H9 (cell line): ENCODE data around the gene OR8B2. TPM values are rescaled to one million over a fixed set of nuclear protein-coding genes. Genes with fewer than 3 reads are reported as not detected.
"Not testable (repeated sequence)": the region's sequence is repeated elsewhere in the genome, so short reads cannot be mapped to it uniquely, and the experiment has no call there.

Experiments used
- DNase-seq: peaks from one replicate; pipeline ENCODE4 v3.0.0-alpha.2; 2017
- H2AFZ ChIP-seq: one replicate; pipeline ENCODE4 v1.6.1; 2013; ENCODE audit warnings: mild to moderate bottlenecking, low read length, control low read depth, moderate library complexity
- H2AK5ac ChIP-seq: 2 replicates; pipeline ENCODE4 v1.6.1; 2013; ENCODE audit warnings: low read length, control low read depth, mixed read lengths; ENCODE audit not compliant: insufficient read length
- H2BK120ac ChIP-seq: one replicate; pipeline ENCODE4 v1.6.1; 2013; ENCODE audit warnings: low read depth, mild to moderate bottlenecking, low read length, control low read depth, inconsistent platforms; ENCODE audit not compliant: poor library complexity, severe bottlenecking
- H2BK12ac ChIP-seq: 2 replicates; pipeline ENCODE4 v1.6.1; 2013; ENCODE audit warnings: low read length, control low read depth, mixed read lengths, low read depth; ENCODE audit not compliant: insufficient read length
- H2BK15ac ChIP-seq: 2 replicates; pipeline ENCODE4 v1.6.1; 2013; ENCODE audit warnings: low read depth, low read length, control low read depth
- H2BK20ac ChIP-seq: one replicate; pipeline ENCODE4 v1.6.1; 2013; ENCODE audit warnings: low read depth, mild to moderate bottlenecking, low read length, control low read depth, inconsistent platforms; ENCODE audit not compliant: poor library complexity, severe bottlenecking
- H2BK5ac ChIP-seq: 2 replicates; pipeline ENCODE4 v1.6.1; 2013; ENCODE audit warnings: low read length, control low read depth, mixed read lengths; ENCODE audit not compliant: insufficient read length
- H3K14ac ChIP-seq: 2 replicates; pipeline ENCODE4 v1.6.1; 2013; ENCODE audit warnings: low read length, control low read depth; ENCODE audit not compliant: insufficient read depth
- H3K18ac ChIP-seq: 2 replicates; pipeline ENCODE4 v1.6.1; 2013; ENCODE audit warnings: low read depth, mild to moderate bottlenecking, mixed read lengths, low read length, control low read depth; ENCODE audit not compliant: insufficient read length
- H3K23ac ChIP-seq: 2 replicates; pipeline ENCODE4 v1.6.1; 2013; ENCODE audit warnings: low read length, control low read depth, mixed read lengths, low read depth; ENCODE audit not compliant: insufficient read length
- H3K23me2 ChIP-seq: 2 replicates; pipeline ENCODE4 v1.6.1; 2013; ENCODE audit warnings: low read depth, mild to moderate bottlenecking, mixed read lengths, low read length, control low read depth; ENCODE audit not compliant: insufficient read length, poor library complexity, severe bottlenecking
- H3K27ac ChIP-seq: 2 replicates; pipeline ENCODE4 v1.5.1; 2013; ENCODE audit warnings: low read length, control low read depth, mixed read lengths, low read depth; ENCODE audit not compliant: insufficient read length
- H3K27me3 ChIP-seq: 2 replicates; pipeline ENCODE4 v1.6.1; 2013; ENCODE audit warnings: low read length, control low read depth, inconsistent platforms; ENCODE audit not compliant: insufficient read depth
- H3K4ac ChIP-seq: 2 replicates; pipeline ENCODE4 v1.6.1; 2013; ENCODE audit warnings: low read depth, mild to moderate bottlenecking, control low read depth, inconsistent platforms, low read length, moderate library complexity
- H3K4me1 ChIP-seq: 2 replicates; pipeline ENCODE4 v1.6.1; 2013; ENCODE audit warnings: low read length, control low read depth, inconsistent platforms; ENCODE audit not compliant: insufficient read depth
- H3K4me2 ChIP-seq: 2 replicates; pipeline ENCODE4 v1.6.1; 2013; ENCODE audit warnings: low read length, control low read depth, mixed read lengths; ENCODE audit not compliant: insufficient read length, insufficient read depth
- H3K56ac ChIP-seq: 2 replicates; pipeline ENCODE4 v1.6.1; 2013; ENCODE audit warnings: low read depth, mild to moderate bottlenecking, mixed read lengths, low read length, control low read depth; ENCODE audit not compliant: insufficient read length
- H3K79me1 ChIP-seq: 2 replicates; pipeline ENCODE4 v1.6.1; 2013; ENCODE audit warnings: low read depth, mild to moderate bottlenecking, moderate library complexity, low read length, control low read depth, inconsistent platforms; ENCODE audit not compliant: insufficient read depth, poor library complexity, severe bottlenecking
- H3K79me2 ChIP-seq: 2 replicates; pipeline ENCODE4 v1.6.1; 2013; ENCODE audit warnings: low read length, control low read depth, inconsistent platforms; ENCODE audit not compliant: insufficient read depth
- H3K9ac ChIP-seq: 2 replicates; pipeline ENCODE4 v1.6.1; 2013; ENCODE audit warnings: low read length, control low read depth, mixed read lengths; ENCODE audit not compliant: insufficient read length; ENCODE audit errors: extremely low read depth
- H3K9me3 ChIP-seq: one replicate; pipeline ENCODE4 v1.6.1; 2013; ENCODE audit warnings: low read depth, low read length, inconsistent platforms; ENCODE audit not compliant: control insufficient read depth
- H3T11ph ChIP-seq: one replicate; pipeline ENCODE4 v1.6.1; 2013; ENCODE audit warnings: mild to moderate bottlenecking, low read length, control low read depth, inconsistent platforms
- H4K20me1 ChIP-seq: one replicate; pipeline ENCODE4 v1.6.1; 2013; ENCODE audit not compliant: control insufficient read depth, insufficient read length, insufficient read depth
- H4K5ac ChIP-seq: 2 replicates; pipeline ENCODE4 v1.6.1; 2013; ENCODE audit warnings: low read depth, mild to moderate bottlenecking, mixed read lengths, low read length, control low read depth; ENCODE audit not compliant: insufficient read length
- H4K8ac ChIP-seq: replicated peaks from 2 replicates; pipeline ENCODE4 v1.6.1; 2013; ENCODE audit warnings: low read length, control low read depth, mixed read lengths, low read depth; ENCODE audit not compliant: insufficient read length
- H4K91ac ChIP-seq: 2 replicates; pipeline ENCODE4 v1.6.1; 2013; ENCODE audit warnings: low read depth, mild to moderate bottlenecking, moderate library complexity, mixed read lengths, low read length, control low read depth; ENCODE audit not compliant: insufficient read length
- H3K27ac Mint-ChIP-seq, 3 experiments: 2 replicates in 2 of 3; 3 replicates in 1 of 3; pipeline ENCODE4 v1.8.0; 2020 to 2021; ENCODE audit warnings: mixed read lengths in 3 of 3, mild to moderate bottlenecking in 1 of 3, moderate library complexity in 1 of 3
- H3K27me3 Mint-ChIP-seq: 2 replicates; pipeline ENCODE4 v1.8.0; 2021; ENCODE audit warnings: low read depth, mild to moderate bottlenecking, moderate library complexity, mixed read lengths
- H3K36me3 Mint-ChIP-seq, 3 experiments: 2 replicates in 2 of 3; 3 replicates in 1 of 3; pipeline ENCODE4 v1.8.0; 2020 to 2021; ENCODE audit warnings: low read depth in 3 of 3, mixed read lengths in 3 of 3; ENCODE audit not compliant: insufficient read depth in 1 of 3
- H3K4me1 Mint-ChIP-seq, 2 experiments: 2 replicates each; pipeline ENCODE4 v1.8.0; 2020; ENCODE audit warnings: mixed read lengths in 2 of 2
- H3K4me3 Mint-ChIP-seq, 2 experiments: 2 replicates in 1 of 2; 3 replicates in 1 of 2; pipeline ENCODE4 v1.8.0; 2020 to 2021; ENCODE audit warnings: mild to moderate bottlenecking in 2 of 2, mixed read lengths in 2 of 2, moderate library complexity in 1 of 2
- H3K9me3 Mint-ChIP-seq, 2 experiments: 2 replicates in 1 of 2; 3 replicates in 1 of 2; pipeline ENCODE4 v1.8.0; 2020; ENCODE audit warnings: mild to moderate bottlenecking in 2 of 2, mixed read lengths in 2 of 2, moderate library complexity in 1 of 2
- CTCF ChIP-seq: fragments of 200-600 bp; sonication (generic); conservative IDR thresholded peaks from 3 replicates; pipeline ENCODE4 v1.8.0; 2021; ENCODE audit warnings: antibody characterized with exemption, mild to moderate bottlenecking
- WGBS: extraction: QIAGEN DNeasy Blood & Tissue Kit; methylation state at CpG from one replicate; pipeline ENCODE4 v1.1.7; 2013; ENCODE audit warnings: missing lambda C conversion rate, low lambda C conversion rate, mixed read lengths; ENCODE audit not compliant: insufficient read length; ENCODE audit errors: extremely low coverage; 5-methylcytosine and 5-hydroxymethylcytosine counted together
- total RNA-seq: library from RNA; stranded (reverse); gene quantifications from 2 replicates; pipeline ENCODE4 v1.2.1, GENCODE V29; 2021

The OR8B2 gene
- total RNA-seq, 1 experiment from 2014 or later: not detected

GRCh38 chr11:124394408-124394807 lies 10.1 kb upstream of the OR8B2 start:
- no peaks in the 10 kb centered on the region for H3K79me2 ChIP-seq
- H3K23ac ChIP-seq: no peak overlapping the region
- H3K27me3 Mint-ChIP-seq: no peaks in the 10 kb centered on the region
- no peak overlapping the region for H2BK120ac ChIP-seq
- no peak overlapping the region for H3K9ac ChIP-seq
- no peak overlapping the region for H4K5ac ChIP-seq
- no peaks in the 10 kb centered on the region for H3K27me3 ChIP-seq
- H3K4me3 Mint-ChIP-seq: no peak overlapping the region
- no peaks in the 10 kb centered on the region for H3K9me3 ChIP-seq
- H4K20me1 ChIP-seq: no peaks in the 10 kb centered on the region
- no peak overlapping the region for H2AK5ac ChIP-seq
- H2BK5ac ChIP-seq: no peak overlapping the region
- no peak overlapping the region for H2BK15ac ChIP-seq
- H3T11ph ChIP-seq: no peak overlapping the region
- no peak overlapping the region for H3K14ac ChIP-seq
- no peak overlapping the region for H3K27ac ChIP-seq
- H2AFZ ChIP-seq: no peak overlapping the region
- H3K4me1 Mint-ChIP-seq: no peaks in the 10 kb centered on the region
- no peak overlapping the region for H3K27ac Mint-ChIP-seq
- no peak overlapping the region for H3K4ac ChIP-seq
- no CpG with 5 or more reads among the region's 3 CpGs for WGBS
- H3K9me3 Mint-ChIP-seq: no peaks in the 10 kb centered on the region
- no peaks in the 10 kb centered on the region for H3K36me3 Mint-ChIP-seq
- TF ChIP-seq CTCF: no peak
- no peak overlapping the region for H4K8ac ChIP-seq
- H3K4me2 ChIP-seq: no peak overlapping the region
- H2BK20ac ChIP-seq: no peak overlapping the region
- no peak overlapping the region for H2BK12ac ChIP-seq
- no peak overlapping the region for H3K18ac ChIP-seq
- no peak overlapping the region for H3K56ac ChIP-seq
- no peak for DNase-seq
- no peak overlapping the region for H4K91ac ChIP-seq
- H3K79me1 ChIP-seq: no peaks in the 10 kb centered on the region
- no peaks in the 10 kb centered on the region for H3K4me1 ChIP-seq
- H3K23me2 ChIP-seq: no peaks in the 10 kb centered on the region

- not testable (repeated sequence) for H3K27ac Mint-ChIP-seq, H4K5ac ChIP-seq, H3K9me3 ChIP-seq, H3K27me3 Mint-ChIP-seq, H2BK20ac ChIP-seq, H3K36me3 Mint-ChIP-seq, H3K27me3 ChIP-seq, H3K23ac ChIP-seq, H2BK5ac ChIP-seq, H4K8ac ChIP-seq, H3K79me1 ChIP-seq, H3K4me2 ChIP-seq, H4K20me1 ChIP-seq, H3K4ac ChIP-seq, H3K4me1 Mint-ChIP-seq, H3K56ac ChIP-seq, H3K9me3 Mint-ChIP-seq, H2BK120ac ChIP-seq, DNase-seq, H3K4me3 Mint-ChIP-seq, H3K23me2 ChIP-seq, H3K9ac ChIP-seq, H3K4me1 ChIP-seq, H3T11ph ChIP-seq, H2AK5ac ChIP-seq, H3K14ac ChIP-seq, H4K91ac ChIP-seq, H2BK15ac ChIP-seq, H3K79me2 ChIP-seq, H3K18ac ChIP-seq, H3K27ac ChIP-seq, H2BK12ac ChIP-seq, H2AFZ ChIP-seq
- WGBS: no CpG with 5 or more reads among the region's 6 CpGs
These were observed 1.4 kb downstream of the OR8B2 start for GRCh38 chr11:124382857-124383256.
